ENCODE measurements around the gene HOXC9.
"Not testable (repeated sequence)": the region's sequence is repeated elsewhere in the genome, so short reads cannot be mapped to it uniquely, and the experiment has no call there.

Gene HOXC9

GRCh38 chr12:54040148-54040494 lies 40.2 kb downstream of the HOXC9 start:
- no peak for DNase-seq (ENCODE audit: low read depth in 2 of 2)

- DNase-seq (ENCODE audit: low read depth in 2 of 2) = no peak
These were observed 40.7 kb downstream of the HOXC9 start for GRCh38 chr12:54040648-54041047.

GRCh38 chr12:54041097-54041690 lies 41.2 kb downstream of the HOXC9 start:
- DNase-seq (ENCODE audit: low read depth in 2 of 2) = no peak

GRCh38 chr12:54042033-54042432 lies 42.1 kb downstream of the HOXC9 start:
- not testable (repeated sequence) for DNase-seq (ENCODE audit: low read depth in 2 of 2)

GRCh38 chr12:54042970-54043853 lies 43.3 kb downstream of the HOXC9 start:
- DNase-seq (ENCODE audit: low read depth in 2 of 2) = no peak

- no peak for DNase-seq (ENCODE audit: low read depth in 2 of 2)
These were observed 44.6 kb downstream of the HOXC9 start for GRCh38 chr12:54044425-54045103.

GRCh38 chr12:54045401-54045800 lies 45.4 kb downstream of the HOXC9 start:
- no peak for DNase-seq (ENCODE audit: low read depth in 2 of 2)

- DNase-seq (ENCODE audit: low read depth in 2 of 2) = no peak
These were observed 46.0 kb downstream of the HOXC9 start for GRCh38 chr12:54045868-54046521.

GRCh38 chr12:54046809-54047159 lies 46.8 kb downstream of the HOXC9 start:
- no peak for DNase-seq (ENCODE audit: low read depth in 2 of 2)

- no peak for DNase-seq (ENCODE audit: low read depth in 2 of 2)
These were observed 47.4 kb downstream of the HOXC9 start for GRCh38 chr12:54047160-54047963.

GRCh38 chr12:54047964-54048303 lies 48.0 kb downstream of the HOXC9 start:
- no peak for DNase-seq (ENCODE audit: low read depth in 2 of 2)

- DNase-seq (ENCODE audit: low read depth in 2 of 2) = no peak
These were observed 48.6 kb downstream of the HOXC9 start for GRCh38 chr12:54048406-54049093.

- DNase-seq (ENCODE audit: low read depth in 2 of 2) = no peak
These were observed 49.1 kb downstream of the HOXC9 start for GRCh38 chr12:54049108-54049507.

- no peak for DNase-seq (ENCODE audit: low read depth in 2 of 2)
These were observed 50.5 kb downstream of the HOXC9 start for GRCh38 chr12:54050482-54050810.

- no peak for DNase-seq (ENCODE audit: low read depth in 2 of 2)
These were observed 51.3 kb downstream of the HOXC9 start for GRCh38 chr12:54051026-54051842.

GRCh38 chr12:54051874-54052437 lies 52.0 kb downstream of the HOXC9 start:
- no peak for DNase-seq (ENCODE audit: low read depth in 2 of 2)

- no peak for DNase-seq (ENCODE audit: low read depth in 2 of 2)
These were observed 52.6 kb downstream of the HOXC9 start for GRCh38 chr12:54052438-54053002.

All from stimulated activated CD8-positive, alpha-beta memory T cell treated with anti-CD3 and anti-CD28 coated beads, Interleukin-2, amount 100 ng/mL, for 48 hours (primary cell).